Spleen (tissue), 11 donors: Measurements from ENCODE around the gene ITIH3. TPM values are rescaled to one million over a fixed set of nuclear protein-coding genes. Genes with fewer than 3 reads are reported as not detected.

Experiments used
- DNase-seq: peaks from one replicate; pipeline ENCODE4 v3.0.0-alpha.2; 2020
- H3K27ac ChIP-seq, 8 donors: fragments of 200-600 bp; sonication (generic) in 7 of 8; 1 replicate in 4 of 8; 2 replicates in 4 of 8; pipeline versions ENCODE4 v1.5.0 to v1.8.0; 2016 to 2021; ENCODE audit warnings: inconsistent platforms in 4 of 8, mild to moderate bottlenecking in 4 of 8, moderate library complexity in 1 of 8
- H3K27me3 ChIP-seq, 7 donors: fragments of 200-600 bp; sonication (generic) in 6 of 7; replicated peaks in 1 of 7; 1 replicate in 4 of 7; 2 replicates in 3 of 7; pipeline versions ENCODE4 v1.5.0 to v1.8.0; 2016 to 2021; ENCODE audit warnings: inconsistent platforms in 3 of 7, mild to moderate bottlenecking in 1 of 7
- H3K36me3 ChIP-seq, 6 donors: fragments of 200-600 bp; sonication (generic) in 5 of 6; 1 replicate in 4 of 6; 2 replicates in 2 of 6; pipeline versions ENCODE4 v1.5.0 to v1.8.0; 2016 to 2021; ENCODE audit warnings: inconsistent platforms in 2 of 6
- H3K4me1 ChIP-seq, 6 donors: fragments of 200-600 bp; sonication (generic) in 5 of 6; 1 replicate in 3 of 6; 2 replicates in 3 of 6; pipeline versions ENCODE4 v1.5.0 to v1.8.0; 2016 to 2021; ENCODE audit warnings: inconsistent platforms in 3 of 6
- H3K4me3 ChIP-seq, 8 donors: fragments of 200-600 bp; sonication (generic) in 7 of 8; 1 replicate in 4 of 8; 2 replicates in 4 of 8; pipeline versions ENCODE4 v1.5.0 to v1.8.0; 2016 to 2021; ENCODE audit warnings: inconsistent platforms in 4 of 8, mild to moderate bottlenecking in 4 of 8, moderate library complexity in 2 of 8
- H3K9me3 ChIP-seq, 8 donors: fragments of 200-600 bp; sonication (generic) in 7 of 8; 1 replicate in 4 of 8; 2 replicates in 4 of 8; pipeline versions ENCODE4 v1.5.0 to v1.8.0; 2016 to 2021; ENCODE audit warnings: inconsistent platforms in 4 of 8
- POLR2A ChIP-seq, 3 donors: fragments of 450-650 bp; IDR thresholded peaks; one replicate each; pipeline ENCODE4 v1.5.1; 2017; ENCODE audit warnings: antibody characterized with exemption in 3 of 3, mild to moderate bottlenecking in 1 of 3
- POLR2AphosphoS5 ChIP-seq, 3 donors: sonication (generic); formaldehyde crosslinking; IDR thresholded peaks; one replicate each; pipeline ENCODE4 v1.5.1; 2017; ENCODE audit warnings: antibody characterized with exemption in 3 of 3
- WGBS, 5 donors: extraction: QIAGEN DNeasy Blood & Tissue Kit in 3 of 5; methylation state at CpG; one replicate each; pipeline versions ENCODE4 v1.1.5 to v1.1.7; 2013 to 2018; 5-methylcytosine and 5-hydroxymethylcytosine counted together
- intact Hi-C: fragments of 100-400 bp; cut with DNase I; formaldehyde crosslinking; loops from one replicate; pipeline ENCODE4 v1.15.0; 2023; ENCODE audit warnings: low total_unique reads
- polyA plus RNA-seq, 3 donors: library from polyadenylated mRNA; stranded (reverse); fragments of 200-250 nt; gene quantifications; one replicate each; pipeline ENCODE4 v1.2.1, GENCODE V29; 2013
- total RNA-seq, 7 donors: library from RNA; depleted of rRNA in 3 of 7; stranded (reverse); fragments of >200 nt in 3 of 7; fragmentation: NEBNext Ultra II Directional in 4 of 7; extraction: Animal tissue kit (Norgen Biotek cat#: 25700) in 4 of 7; gene quantifications; one replicate each; pipeline versions ENCODE4 v1.1.0 to v1.2.1, GENCODE V29; 2016 to 2021
- TF ChIP-seq, protein P1 (sequence below), 11 experiments: fragments of 200-600 bp in 7 of 11; fragments of 450-650 bp in 4 of 11; sonication (generic) in 4 of 11; IDR thresholded peaks in 8 of 11; conservative IDR thresholded peaks in 3 of 11; 1 replicate in 7 of 11; 2 replicates in 4 of 11; pipeline versions ENCODE4 v1.4.0 to v1.8.0; 2016 to 2021; ENCODE audit warnings: antibody characterized with exemption in 11 of 11, inconsistent platforms in 4 of 11, mild to moderate bottlenecking in 1 of 11
- donor health status: healthy with polysubstance abuse.
- donor health status: DM: no; HTN: no; CAD: no; lungs with moderate emphysema.
- donor health status: DM: no; HTN: no; CAD: no.
- donor health status: Bipolar disorder and iron deficiency.
- donor health status: healthy.
- donor health status: DM: no; HTN: no; CAD: no.
- donor health status: DM: yes; HTN: yes; CAD: no.

The ITIH3 gene
- total and polyA plus RNA-seq, 10 donors = 8.0 to 53.7 (median 16.5) TPM

DNA sequence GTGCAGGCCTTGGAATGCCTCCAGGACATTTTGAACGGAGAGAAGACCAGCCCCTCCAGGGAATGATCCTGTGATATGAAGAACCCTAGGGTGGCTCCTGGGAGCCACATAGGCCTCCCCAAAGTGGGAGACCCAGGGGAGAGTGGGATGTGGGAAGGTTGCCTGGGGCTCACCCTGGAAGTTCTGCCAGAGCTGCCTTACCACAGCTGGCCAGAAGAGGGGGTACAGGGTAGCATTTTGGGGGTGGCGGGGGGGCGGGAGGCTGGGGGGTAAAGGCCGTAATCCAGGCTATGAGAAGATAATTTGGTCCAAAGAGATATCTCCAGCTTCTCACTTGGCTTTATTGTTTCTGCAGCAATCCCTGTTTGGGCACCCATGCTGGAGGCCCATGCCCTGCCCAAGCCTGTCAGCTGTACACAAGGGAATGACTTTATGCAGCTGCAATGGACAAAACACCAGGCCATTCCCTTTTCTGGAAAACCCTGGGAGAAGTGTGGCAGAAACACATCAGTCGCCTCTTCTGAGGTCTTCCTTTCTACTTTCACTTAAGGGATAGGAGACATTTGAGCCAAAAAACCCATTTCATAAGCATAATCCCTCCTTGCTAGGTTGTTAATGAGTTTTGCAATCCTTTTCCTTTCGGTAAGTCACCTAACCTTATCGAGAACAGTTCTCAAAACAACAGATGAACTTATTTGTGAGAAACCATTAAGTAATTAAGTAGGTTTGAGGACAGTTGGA lies 51.3 kb downstream of the ITIH3 start:
- Histone ChIP-seq H3K4me1 (peaks cover 0 to 48% (median 9%) of the 10 kb centered on the region in 6 donors), H3K36me3 (peaks cover 0 to 86% (median 57%) of the 10 kb centered on the region in 6 donors), H3K4me3 (no peak overlapping the region), H3K9me3 (no peaks in the 10 kb centered on the region), H3K27me3 (no peaks in the 10 kb centered on the region), H3K27ac (peak overlapping the region in 3 of 8 donors; percentile 19 to 55 (median 34))
- TF ChIP-seq POLR2AphosphoS5 (IDR thresholded peaks at IDR 0.05) = no peak
- TF ChIP-seq POLR2A (IDR thresholded peaks at IDR 0.05) = no peak
- TF ChIP-seq, protein P1, sequence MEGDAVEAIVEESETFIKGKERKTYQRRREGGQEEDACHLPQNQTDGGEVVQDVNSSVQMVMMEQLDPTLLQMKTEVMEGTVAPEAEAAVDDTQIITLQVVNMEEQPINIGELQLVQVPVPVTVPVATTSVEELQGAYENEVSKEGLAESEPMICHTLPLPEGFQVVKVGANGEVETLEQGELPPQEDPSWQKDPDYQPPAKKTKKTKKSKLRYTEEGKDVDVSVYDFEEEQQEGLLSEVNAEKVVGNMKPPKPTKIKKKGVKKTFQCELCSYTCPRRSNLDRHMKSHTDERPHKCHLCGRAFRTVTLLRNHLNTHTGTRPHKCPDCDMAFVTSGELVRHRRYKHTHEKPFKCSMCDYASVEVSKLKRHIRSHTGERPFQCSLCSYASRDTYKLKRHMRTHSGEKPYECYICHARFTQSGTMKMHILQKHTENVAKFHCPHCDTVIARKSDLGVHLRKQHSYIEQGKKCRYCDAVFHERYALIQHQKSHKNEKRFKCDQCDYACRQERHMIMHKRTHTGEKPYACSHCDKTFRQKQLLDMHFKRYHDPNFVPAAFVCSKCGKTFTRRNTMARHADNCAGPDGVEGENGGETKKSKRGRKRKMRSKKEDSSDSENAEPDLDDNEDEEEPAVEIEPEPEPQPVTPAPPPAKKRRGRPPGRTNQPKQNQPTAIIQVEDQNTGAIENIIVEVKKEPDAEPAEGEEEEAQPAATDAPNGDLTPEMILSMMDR (IDR thresholded peaks at IDR 0.05 in 8 of 11, conservative IDR thresholded peaks at IDR 0.05 in 3 of 11) = peak in 8 of 11 experiments; percentile 14 to 67 (median 49)
- 72 to 86% (median 76%) methylated on average over 7 of the region's 7 CpGs for WGBS, 5 donors
- peak; percentile 19 for DNase-seq
- intact Hi-C loops = no loop called here

DNA sequence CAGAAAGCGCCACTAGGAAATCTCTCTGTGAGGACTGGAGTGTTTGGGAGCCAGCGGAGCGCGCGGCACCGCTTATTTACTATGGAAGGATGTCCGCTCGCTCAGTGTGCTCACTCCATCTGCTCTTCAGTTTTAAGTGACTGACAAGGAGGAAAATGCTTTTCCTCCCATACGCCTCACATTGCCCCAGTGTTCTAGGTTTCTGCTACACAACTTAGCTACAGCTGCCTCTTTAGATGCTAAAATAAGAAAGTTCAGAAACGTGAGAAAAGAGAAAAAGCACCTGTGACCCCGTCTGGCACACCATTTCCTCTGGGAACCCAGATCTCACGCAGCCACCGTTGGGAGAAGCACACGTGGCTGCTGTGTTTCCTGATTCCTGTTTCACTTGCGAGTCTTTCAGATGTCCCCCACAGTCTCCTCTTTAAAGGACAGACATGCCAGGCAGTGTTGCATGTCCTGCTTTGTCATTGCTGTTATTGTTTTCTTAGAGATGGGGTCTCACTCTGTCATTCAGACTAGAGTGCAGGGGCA lies 51.9 kb downstream of the ITIH3 start:
- H3K27ac ChIP-seq = no peak overlapping the region
- peaks cover 0 to 86% (median 57%) of the 10 kb centered on the region in 6 donors for H3K36me3 ChIP-seq
- H3K4me1 ChIP-seq = peaks cover 0 to 48% (median 9%) of the 10 kb centered on the region in 6 donors
- H3K27me3 ChIP-seq = no peaks in the 10 kb centered on the region
- intact Hi-C loops = no loop called here
- 43 to 52% (median 50%) methylated on average over 15 of the region's 15 CpGs for WGBS, 5 donors
- no peak for DNase-seq
- no peaks in the 10 kb centered on the region for H3K9me3 ChIP-seq
- no peak overlapping the region for H3K4me3 ChIP-seq
- no peak for TF ChIP-seq POLR2A (IDR thresholded peaks at IDR 0.05)
- TF ChIP-seq, protein P1 (IDR thresholded peaks at IDR 0.05 in 8 of 11, conservative IDR thresholded peaks at IDR 0.05 in 3 of 11) = no peak
- no peak for TF ChIP-seq POLR2AphosphoS5 (IDR thresholded peaks at IDR 0.05)

DNA sequence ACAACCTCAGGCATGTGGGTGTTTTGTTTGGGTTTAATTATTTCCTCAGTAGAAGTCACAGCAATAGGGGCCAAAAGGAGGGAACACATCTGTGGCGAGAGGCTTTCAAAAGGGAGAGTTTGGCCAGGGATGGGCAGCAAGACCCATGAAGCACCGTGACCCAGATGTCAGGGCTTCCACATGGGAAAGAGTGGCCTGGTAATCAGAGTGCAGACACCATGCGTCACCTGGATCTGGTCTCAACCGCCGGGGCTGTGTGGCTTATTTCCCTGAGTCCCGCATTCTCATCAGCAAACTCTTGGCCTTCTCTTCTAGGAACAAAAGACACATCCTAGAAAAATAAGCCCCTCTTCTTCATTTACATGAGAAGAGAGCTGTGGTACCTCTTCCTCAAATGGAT lies 52.6 kb downstream of the ITIH3 start:
- intact Hi-C loops = no loop called here
- Histone ChIP-seq H3K4me1 (peaks cover 0 to 48% (median 9%) of the 10 kb centered on the region in 6 donors), H3K9me3 (no peaks in the 10 kb centered on the region), H3K36me3 (peaks cover 0 to 86% (median 57%) of the 10 kb centered on the region in 6 donors), H3K27ac (no peak overlapping the region), H3K27me3 (no peaks in the 10 kb centered on the region), H3K4me3 (no peak overlapping the region)
- no peak for TF ChIP-seq POLR2AphosphoS5 (IDR thresholded peaks at IDR 0.05)
- no peak for TF ChIP-seq POLR2A (IDR thresholded peaks at IDR 0.05)
- TF ChIP-seq, protein P1 (IDR thresholded peaks at IDR 0.05 in 8 of 11, conservative IDR thresholded peaks at IDR 0.05 in 3 of 11) = no peak
- peak; percentile 29 for DNase-seq
- 85 to 96% (median 94%) methylated on average over 6 of the region's 6 CpGs for WGBS, 5 donors

DNA sequence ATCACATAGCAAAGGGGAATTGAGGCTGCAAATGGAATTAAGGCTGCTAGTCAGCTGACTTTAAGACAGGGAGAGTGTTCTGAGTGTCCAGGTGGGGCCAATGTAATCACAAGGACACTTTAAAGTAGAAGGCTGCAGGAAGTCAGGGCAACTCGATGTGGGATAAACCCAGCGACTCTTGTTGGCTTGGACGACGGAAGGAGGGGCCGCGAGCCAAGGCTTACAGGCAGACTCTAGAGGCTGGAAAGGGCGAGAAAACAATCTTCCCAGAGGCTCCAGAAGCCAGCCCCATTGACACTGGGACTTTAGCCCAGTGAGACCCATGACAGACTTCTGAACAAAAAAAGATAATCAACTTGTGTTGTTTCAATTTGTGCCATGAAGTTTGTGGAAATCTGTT lies 53.1 kb downstream of the ITIH3 start:
- Histone ChIP-seq H3K36me3 (peaks cover 0 to 86% (median 56%) of the 10 kb centered on the region in 6 donors), H3K27me3 (no peaks in the 10 kb centered on the region), H3K9me3 (no peaks in the 10 kb centered on the region), H3K27ac (no peak overlapping the region), H3K4me3 (no peak overlapping the region), H3K4me1 (peaks cover 0 to 43% (median 9%) of the 10 kb centered on the region in 6 donors)
- TF ChIP-seq, protein P1 (IDR thresholded peaks at IDR 0.05 in 8 of 11, conservative IDR thresholded peaks at IDR 0.05 in 3 of 11) = no peak
- TF ChIP-seq POLR2AphosphoS5 (IDR thresholded peaks at IDR 0.05) (no peak), POLR2A (IDR thresholded peaks at IDR 0.05) (no peak)
- WGBS, 5 donors = 91 to 95% (median 93%) methylated on average over 7 of the region's 7 CpGs
- intact Hi-C loops = no loop called here
- DNase-seq = peak; percentile 33
